Neural crest cell (in vitro differentiated cells): Measurements from ENCODE around the gene FAM151B. TPM values are rescaled to one million over a fixed set of nuclear protein-coding genes. Genes with fewer than 3 reads are reported as not detected.

ENCODE experiments used
- DNase-seq: peaks from one replicate; pipeline ENCODE4 v3.0.0; 2021; ENCODE audit warnings: low read depth, mixed read lengths, low spot score
- H3K27ac Mint-ChIP-seq: one replicate; pipeline ENCODE4 v1.8.0; 2021; ENCODE audit warnings: mild to moderate bottlenecking, mixed read lengths; ENCODE audit not compliant: unreplicated experiment
- H3K27me3 Mint-ChIP-seq: 2 replicates; pipeline ENCODE4 v1.8.0; 2021; ENCODE audit warnings: low read depth, mild to moderate bottlenecking, mixed read lengths
- H3K36me3 Mint-ChIP-seq: 2 replicates; pipeline ENCODE4 v1.8.0; 2021; ENCODE audit warnings: low read depth, mild to moderate bottlenecking, mixed read lengths
- H3K4me1 Mint-ChIP-seq: 2 replicates; pipeline ENCODE4 v1.8.0; 2021; ENCODE audit warnings: mixed read lengths
- H3K4me3 Mint-ChIP-seq: one replicate; pipeline ENCODE4 v1.8.0; 2021; ENCODE audit warnings: mild to moderate bottlenecking, mixed read lengths
- H3K9me3 Mint-ChIP-seq: 2 replicates; pipeline ENCODE4 v1.8.0; 2021; ENCODE audit warnings: mixed read lengths
- CTCF ChIP-seq: fragments of 200-600 bp; sonication (generic); conservative IDR thresholded peaks from 2 replicates; pipeline ENCODE4 v1.5.0; 2021; ENCODE audit warnings: antibody characterized with exemption, mild to moderate bottlenecking
- long read RNA-seq: library from polyadenylated mRNA; unstranded; transcript quantifications from one replicate; pipeline ENCODE4 v2.0.0, GENCODE V29; 2020
- total RNA-seq: library from RNA; stranded (reverse); gene quantifications from 2 replicates; pipeline ENCODE4 v1.2.1, GENCODE V29; 2021

The FAM151B gene, protein sequence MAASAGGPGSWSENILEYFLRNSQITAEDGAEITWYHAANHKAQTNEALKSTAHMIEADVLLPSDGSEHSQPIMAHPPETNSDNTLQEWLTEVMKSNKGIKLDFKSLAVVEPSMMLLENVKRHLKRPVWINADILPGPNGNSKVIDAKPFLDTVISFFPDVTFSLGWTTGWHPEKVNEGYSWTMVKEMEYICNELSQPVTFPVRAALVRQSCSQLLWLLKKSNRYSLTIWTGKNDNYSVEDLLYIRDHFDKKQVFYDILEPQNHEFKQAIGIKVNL
- 1.9 and 2.0 TPM in 2 replicates for total RNA-seq
- long read RNA-seq, partial matches to known transcripts, result 1 of 4 reads
- long read RNA-seq, other reads (novel, unspliced or antisense), result 1 of 4 reads

- Mint-ChIP-seq H3K27ac (no peak within 1 kb of the TSS), H3K4me3 (peak within 1 kb of the TSS; percentile 92), H3K27me3 (peaks cover 5% of the 10 kb centered on the region), H3K9me3 (peaks cover 4% of the 10 kb centered on the region), H3K4me1 (peaks cover 21% of the 10 kb centered on the region), H3K36me3 (peaks cover 11% of the 10 kb centered on the region)
- DNase-seq, result peak; percentile 66
- no peak for TF ChIP-seq CTCF
These were observed at the start of gene FAM151B for GRCh38 chr5:80487829-80488721. TSS of gene FAM151B (plus strand) at chr5:80488100. CDS start at chr5:80488124, 24 bp downstream.

DNA sequence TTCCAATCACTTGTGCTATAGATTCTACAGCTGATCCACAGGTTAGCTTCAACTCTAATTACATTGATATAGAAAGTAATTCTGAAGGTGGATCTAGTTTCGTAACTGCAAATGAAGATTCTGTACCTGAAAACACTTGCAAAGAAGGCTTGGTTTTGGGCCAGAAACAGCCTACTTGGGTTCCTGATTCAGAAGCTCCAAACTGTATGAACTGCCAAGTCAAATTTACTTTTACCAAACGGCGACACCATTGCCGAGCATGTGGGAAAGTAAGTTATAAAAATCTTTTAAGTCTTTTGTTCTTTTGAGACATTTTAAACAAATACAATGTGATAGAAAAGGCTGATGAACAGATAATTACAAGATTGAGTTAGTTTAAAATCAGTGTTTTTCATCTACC is 49.2 kb upstream of the FAM151B start:
- Mint-ChIP-seq H3K36me3 (peaks cover 28% of the 10 kb centered on the region), H3K27me3 (no peaks in the 10 kb centered on the region), H3K4me1 (no peaks in the 10 kb centered on the region), H3K4me3 (no peak overlapping the region), H3K27ac (no peak overlapping the region), H3K9me3 (no peaks in the 10 kb centered on the region)
- DNase-seq, result no peak
- no peak for TF ChIP-seq CTCF

GRCh38 chr5:80439213-80439612 is 48.7 kb upstream of the FAM151B start:
- Mint-ChIP-seq H3K27me3 (no peaks in the 10 kb centered on the region), H3K36me3 (peaks cover 26% of the 10 kb centered on the region), H3K27ac (no peak overlapping the region), H3K9me3 (no peaks in the 10 kb centered on the region), H3K4me1 (no peaks in the 10 kb centered on the region), H3K4me3 (no peak overlapping the region)
- DNase-seq, result no peak
- TF ChIP-seq CTCF, result no peak

- no peak overlapping the region for H3K27ac Mint-ChIP-seq
- no peaks in the 10 kb centered on the region for H3K27me3 Mint-ChIP-seq
- no peak for TF ChIP-seq CTCF
- H3K36me3 Mint-ChIP-seq, result peaks cover 4% of the 10 kb centered on the region
- no peak overlapping the region for H3K4me3 Mint-ChIP-seq
- no peaks in the 10 kb centered on the region for H3K4me1 Mint-ChIP-seq
- no peaks in the 10 kb centered on the region for H3K9me3 Mint-ChIP-seq
- DNase-seq, result no peak
These were observed 45.2 kb upstream of the FAM151B start for GRCh38 chr5:80442742-80443141.

DNA sequence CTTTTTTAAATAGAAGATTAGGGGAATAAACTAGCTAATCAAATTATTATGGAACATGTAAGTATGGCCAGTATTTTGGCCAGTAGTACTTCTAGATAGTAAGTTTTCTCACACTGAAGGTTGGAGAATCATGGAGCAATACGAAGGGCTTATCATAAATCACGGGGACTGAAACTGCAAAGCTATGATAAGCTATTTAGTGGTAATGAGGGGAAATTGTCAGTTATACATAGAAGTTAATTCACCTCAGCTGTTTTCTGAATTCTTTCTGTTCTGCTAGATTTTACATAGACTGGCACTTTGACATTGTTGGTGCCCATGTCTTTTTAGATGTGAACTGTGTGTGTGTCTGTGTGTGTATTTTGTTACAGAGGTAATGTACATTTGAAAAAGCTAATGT is 34.5 kb upstream of the FAM151B start:
- TF ChIP-seq CTCF, result no peak
- no peaks in the 10 kb centered on the region for H3K4me1 Mint-ChIP-seq
- H3K27ac Mint-ChIP-seq, result no peak overlapping the region
- no peak overlapping the region for H3K4me3 Mint-ChIP-seq
- no peaks in the 10 kb centered on the region for H3K27me3 Mint-ChIP-seq
- no peaks in the 10 kb centered on the region for H3K9me3 Mint-ChIP-seq
- peaks cover 18% of the 10 kb centered on the region for H3K36me3 Mint-ChIP-seq
- no peak for DNase-seq
